HG03159 (cell line): Measurements from ENCODE around the gene PSME2.

Experiments
- ATAC-seq: cut with Tn5 transposase; IDR thresholded peaks from one replicate; pipeline ENCODE4 v1.9.1; 2021; ENCODE audit warnings: mild to moderate bottlenecking, moderate library complexity; ENCODE audit not compliant: unreplicated experiment

The PSME2 gene, protein sequence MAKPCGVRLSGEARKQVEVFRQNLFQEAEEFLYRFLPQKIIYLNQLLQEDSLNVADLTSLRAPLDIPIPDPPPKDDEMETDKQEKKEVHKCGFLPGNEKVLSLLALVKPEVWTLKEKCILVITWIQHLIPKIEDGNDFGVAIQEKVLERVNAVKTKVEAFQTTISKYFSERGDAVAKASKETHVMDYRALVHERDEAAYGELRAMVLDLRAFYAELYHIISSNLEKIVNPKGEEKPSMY

GRCh38 chr14:24146453-24146977, at the start of gene PSME2:
Gene PSME2, minus strand, starts transcription at chr14:24146610. Its CDS starts 29 bp downstream, at chr14:24146581.
- peak; percentile 48 for ATAC-seq

DNA sequence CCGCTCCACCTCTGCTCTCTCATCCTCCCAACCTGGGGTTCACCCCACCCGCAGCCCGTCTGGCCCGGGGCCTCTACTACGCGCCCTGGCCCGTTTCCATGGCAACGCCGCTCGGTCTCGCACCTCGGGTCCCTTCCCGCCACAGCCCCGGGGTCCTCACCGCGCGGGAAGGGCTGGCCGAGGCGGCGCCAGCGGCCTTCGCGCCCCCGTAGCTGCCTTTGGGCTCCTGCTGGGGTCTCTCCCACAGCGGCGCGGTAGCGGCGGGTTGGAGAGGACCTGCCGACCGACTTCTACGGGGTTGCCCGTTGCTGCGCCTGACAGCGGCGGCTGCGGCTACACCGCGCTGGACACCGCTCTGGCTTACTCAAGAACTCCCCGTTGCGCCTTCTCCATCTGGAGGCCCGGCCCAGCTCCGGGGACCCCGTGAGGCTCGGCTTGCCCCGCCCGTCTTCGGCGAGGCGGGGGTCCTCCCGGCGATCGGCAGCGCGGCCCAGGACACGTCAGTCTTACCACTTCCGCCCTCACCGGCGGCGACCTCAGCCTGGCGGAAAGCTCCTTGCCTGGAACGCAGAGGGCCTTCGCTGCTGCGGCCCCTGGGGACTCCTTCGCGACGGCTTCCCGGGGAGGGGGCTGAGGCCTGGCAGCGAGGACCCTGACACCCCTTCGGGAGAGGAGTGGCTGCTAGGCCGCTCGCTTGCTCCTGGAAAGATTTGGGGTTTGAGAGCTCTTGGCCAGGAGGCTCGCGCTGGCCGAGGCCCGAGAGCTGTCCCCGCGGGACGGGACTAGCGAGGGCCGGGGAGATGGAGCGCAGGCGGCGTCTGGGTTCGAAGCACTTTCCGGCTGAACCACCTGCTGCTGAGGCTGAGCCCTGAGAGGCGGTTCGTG, 49.0 kb upstream of the PSME2 start, which contains the start of gene TM9SF1:
Gene TM9SF1 (minus strand): TSS at position 256 of the 885 bp plus-strand sequence. CDS start 422 bp downstream, outside the sequence.
- ATAC-seq = peak; percentile 82

- ATAC-seq = no peak
Observed at GRCh38 chr14:24194873-24195185, 48.4 kb upstream of the PSME2 start.

DNA sequence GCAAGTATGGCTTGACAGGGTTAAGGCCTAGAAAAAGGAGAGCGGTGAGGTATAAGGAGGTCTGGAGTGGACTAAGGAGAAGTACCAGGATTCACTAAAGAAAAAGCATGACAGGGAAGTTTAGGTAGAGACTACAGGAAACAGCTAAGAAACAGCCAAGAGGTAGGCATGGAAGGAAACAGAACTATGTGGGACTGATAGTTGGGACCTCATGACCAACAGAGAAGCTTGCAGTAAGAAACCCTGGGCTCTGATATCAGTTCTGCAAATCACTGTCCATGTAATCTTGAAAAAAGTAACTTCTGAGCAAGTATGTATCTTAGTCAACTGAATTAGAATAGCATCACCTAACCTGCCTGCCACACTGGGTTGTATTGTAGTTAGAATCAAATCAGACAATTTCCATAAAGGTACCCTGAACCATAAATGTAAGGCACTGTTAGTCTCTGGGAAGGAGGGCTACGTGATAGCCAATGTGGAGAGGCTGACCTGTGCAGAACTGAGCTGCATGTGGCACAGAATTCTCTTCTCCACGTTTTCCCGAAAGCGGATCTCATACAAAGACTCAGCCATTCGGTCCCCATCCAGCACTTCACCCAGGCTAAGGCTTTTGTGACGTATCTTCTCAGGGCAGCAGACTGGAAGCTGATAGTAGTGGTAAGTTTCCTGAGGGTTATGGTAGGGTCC, 47.9 kb upstream of the PSME2 start:
- no peak for ATAC-seq

- ATAC-seq = no peak
Observed at GRCh38 chr14:24192933-24193332, 46.5 kb upstream of the PSME2 start.

GRCh38 chr14:24190416-24190815, 44.0 kb upstream of the PSME2 start:
- ATAC-seq = no peak

DNA sequence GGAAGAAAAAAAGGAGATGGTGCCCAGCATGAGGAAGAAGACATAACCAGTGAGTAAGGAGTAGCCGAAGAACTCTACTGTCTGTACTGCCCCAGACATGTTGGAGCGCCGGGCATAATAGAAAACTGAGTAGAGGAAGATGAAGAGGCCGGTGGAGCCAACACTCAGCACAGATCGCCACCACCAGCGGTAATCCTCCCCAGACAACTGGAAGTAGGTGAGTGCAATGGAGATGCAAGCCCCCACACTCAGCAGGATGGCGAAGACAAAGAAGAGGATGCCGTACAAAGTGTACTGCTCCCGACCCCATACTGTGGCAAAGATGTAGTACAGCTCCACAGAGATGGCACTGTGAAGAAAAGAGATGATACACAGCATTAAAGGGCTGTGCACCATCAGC, 43.0 kb upstream of the PSME2 start:
- no peak for ATAC-seq

- no peak for ATAC-seq
Observed at GRCh38 chr14:24189059-24189375, 42.6 kb upstream of the PSME2 start.

DNA sequence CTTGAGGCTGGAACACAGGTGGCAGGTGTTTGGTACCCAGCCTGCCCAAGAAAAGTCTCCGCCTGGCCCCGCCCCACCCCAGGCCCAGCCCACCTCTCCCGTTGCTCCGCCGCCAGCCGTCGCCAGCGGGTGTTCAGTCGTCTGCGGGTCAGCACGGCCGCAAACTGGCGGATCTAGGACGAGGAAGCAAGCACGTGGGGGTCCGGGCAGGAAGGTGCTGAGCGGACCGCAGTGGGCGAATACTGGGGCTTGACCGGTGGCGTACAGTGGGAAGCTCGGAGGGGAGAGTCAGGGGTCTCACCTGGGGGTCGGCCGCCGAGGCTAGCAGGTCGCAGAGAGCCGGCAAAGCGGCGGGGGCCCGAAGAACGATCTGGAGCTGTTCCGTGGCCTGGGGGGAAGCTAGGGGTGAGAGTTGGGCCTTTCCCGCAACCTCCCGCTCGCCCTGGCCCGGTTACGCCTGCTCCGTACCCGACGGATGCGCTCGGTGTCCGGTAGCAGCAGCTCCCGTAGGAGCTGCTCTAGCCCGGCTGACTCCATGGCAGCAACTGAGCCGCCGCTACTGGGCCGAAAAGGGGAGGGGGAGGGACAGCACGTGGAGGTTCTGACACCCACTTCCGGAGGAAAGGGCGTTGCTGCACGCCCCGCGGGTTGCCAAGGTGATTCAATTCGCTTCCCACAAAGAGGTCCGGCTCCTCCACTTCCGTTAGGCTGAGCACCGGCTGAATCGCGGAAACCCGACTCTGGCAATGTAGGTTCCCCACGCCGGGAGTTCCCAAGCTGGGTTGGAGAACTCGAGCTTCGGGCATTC, 42.0 kb upstream of the PSME2 start, which contains the start of gene IPO4:
Gene IPO4 (minus strand): TSS at position 566 of the 808 bp plus-strand sequence. CDS start 29 bp downstream, at position 537.
- peak; percentile 85 for ATAC-seq

DNA sequence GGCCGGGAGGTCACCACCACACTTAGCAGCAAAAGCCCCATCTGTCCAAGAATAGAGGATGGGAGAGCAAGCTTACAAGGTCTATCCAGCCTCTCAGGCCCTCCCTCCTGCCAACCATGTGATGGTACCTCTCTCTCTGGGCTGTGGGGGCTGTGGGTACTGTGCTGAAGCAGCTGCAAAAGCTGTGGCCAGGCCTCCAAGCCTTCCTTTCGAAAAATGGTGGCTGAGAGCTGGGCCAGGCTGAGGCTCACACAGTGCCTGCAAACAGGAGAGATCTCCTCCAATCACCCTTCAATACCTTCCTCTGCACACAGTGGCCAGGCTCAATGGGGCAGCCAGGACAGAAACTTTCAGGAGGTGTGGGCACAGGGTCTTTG, 41.1 kb upstream of the PSME2 start:
- ATAC-seq = no peak

- ATAC-seq = no peak
Observed at GRCh38 chr14:24186831-24187538, 40.6 kb upstream of the PSME2 start.

DNA sequence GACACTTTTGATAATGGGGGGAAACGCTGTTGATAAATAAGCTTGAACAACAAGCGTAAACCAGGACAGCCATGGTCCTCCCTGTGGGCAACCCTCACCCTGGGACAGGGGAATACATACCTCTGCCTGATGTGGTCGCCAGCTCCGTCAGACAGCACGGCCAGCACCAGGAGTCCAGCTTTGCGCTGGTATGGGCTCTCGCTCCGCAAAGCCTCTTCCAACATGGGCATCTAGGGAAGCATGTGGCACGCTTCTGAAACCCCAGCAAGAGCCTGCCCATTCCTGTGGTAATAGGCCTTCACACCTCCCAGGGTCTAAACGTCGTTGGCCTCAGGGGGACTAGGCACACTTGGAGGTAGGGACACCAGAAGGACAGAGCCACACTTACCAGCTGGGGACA, 39.3 kb upstream of the PSME2 start:
- ATAC-seq = no peak

DNA sequence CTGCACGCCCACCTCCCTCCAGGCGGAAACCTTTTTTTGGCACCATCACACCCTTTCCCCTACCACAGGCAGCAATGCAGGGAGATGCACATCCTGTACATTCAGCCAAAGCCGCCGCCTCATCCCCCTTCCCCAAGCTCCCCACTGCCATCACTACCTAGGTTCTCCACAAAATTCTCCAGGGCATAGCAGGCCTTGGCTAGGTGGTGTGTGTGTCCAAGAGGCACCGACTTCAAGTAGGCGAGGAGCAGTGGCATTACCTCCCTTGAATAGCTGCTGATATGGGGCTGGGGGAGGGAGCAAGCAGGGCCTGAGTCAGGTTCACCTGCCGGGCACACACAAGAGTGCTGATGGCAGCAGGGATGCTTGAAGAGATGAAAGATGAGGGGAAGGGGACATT, 38.6 kb upstream of the PSME2 start:
- no peak for ATAC-seq

- ATAC-seq = no peak
Observed at GRCh38 chr14:24184104-24184970, 37.9 kb upstream of the PSME2 start.

GRCh38 chr14:24183014-24183481, 36.6 kb upstream of the PSME2 start:
- ATAC-seq = no peak

DNA sequence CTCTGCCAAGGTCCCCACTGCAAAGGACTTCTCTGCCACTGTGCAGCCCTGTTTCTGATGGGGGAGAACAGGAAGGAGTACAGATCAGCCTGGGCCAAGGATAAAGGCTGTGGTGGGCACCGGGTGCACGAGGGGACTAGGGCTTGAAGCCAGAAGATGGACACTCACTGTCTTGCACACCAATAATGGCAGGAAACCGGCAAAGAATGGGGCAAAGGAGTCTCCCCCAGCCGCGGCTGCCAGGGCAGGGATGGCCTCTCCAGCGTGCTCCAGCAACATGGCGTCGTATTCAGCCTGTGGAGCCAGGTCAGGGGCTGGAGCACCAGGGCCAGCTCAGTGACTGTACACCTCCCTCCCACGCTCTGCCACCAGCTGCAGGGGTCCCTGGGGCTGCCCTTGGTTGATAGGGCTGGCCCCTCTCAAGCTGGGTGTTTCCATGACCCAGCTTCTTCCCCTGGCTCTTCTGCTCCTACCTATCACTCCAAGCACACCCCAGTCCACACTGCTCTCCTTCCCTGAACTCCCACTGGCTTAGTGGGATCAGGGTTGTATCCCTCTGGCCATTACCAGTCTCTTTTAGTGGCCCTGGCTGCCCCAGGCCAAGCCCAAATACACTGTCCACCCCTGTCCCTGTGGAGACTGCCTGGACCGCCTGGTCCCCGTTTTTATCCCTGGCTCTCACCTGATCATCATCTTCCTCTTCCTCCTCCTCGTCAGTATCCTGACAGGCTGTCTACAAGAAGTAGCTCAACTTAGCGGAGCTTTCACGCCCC, 35.9 kb upstream of the PSME2 start:
- ATAC-seq = no peak

- ATAC-seq = no peak
Observed at GRCh38 chr14:24181371-24182077, 35.1 kb upstream of the PSME2 start.
